HFF-Myc (cell line): Measurements from ENCODE around the gene ACOT8.

Experiments
- DNase-seq: peaks from one replicate; pipeline ENCODE4 v3.0.0-alpha.2; 2011; ENCODE audit warnings: low read depth; ENCODE audit errors: extremely low read depth
- H3K4me3 ChIP-seq: replicated peaks from 2 replicates; pipeline ENCODE4 v1.5.1; 2011; ENCODE audit warnings: low read depth, mild to moderate bottlenecking, control low read depth, low read length
- TF ChIP-seq, protein P1 (sequence below): IDR thresholded peaks from 2 replicates; pipeline ENCODE4 v1.5.1; 2012; ENCODE audit warnings: mild to moderate bottlenecking, low read depth, low read length, control low read depth; ENCODE audit errors: missing control alignments

Gene ACOT8

DNA sequence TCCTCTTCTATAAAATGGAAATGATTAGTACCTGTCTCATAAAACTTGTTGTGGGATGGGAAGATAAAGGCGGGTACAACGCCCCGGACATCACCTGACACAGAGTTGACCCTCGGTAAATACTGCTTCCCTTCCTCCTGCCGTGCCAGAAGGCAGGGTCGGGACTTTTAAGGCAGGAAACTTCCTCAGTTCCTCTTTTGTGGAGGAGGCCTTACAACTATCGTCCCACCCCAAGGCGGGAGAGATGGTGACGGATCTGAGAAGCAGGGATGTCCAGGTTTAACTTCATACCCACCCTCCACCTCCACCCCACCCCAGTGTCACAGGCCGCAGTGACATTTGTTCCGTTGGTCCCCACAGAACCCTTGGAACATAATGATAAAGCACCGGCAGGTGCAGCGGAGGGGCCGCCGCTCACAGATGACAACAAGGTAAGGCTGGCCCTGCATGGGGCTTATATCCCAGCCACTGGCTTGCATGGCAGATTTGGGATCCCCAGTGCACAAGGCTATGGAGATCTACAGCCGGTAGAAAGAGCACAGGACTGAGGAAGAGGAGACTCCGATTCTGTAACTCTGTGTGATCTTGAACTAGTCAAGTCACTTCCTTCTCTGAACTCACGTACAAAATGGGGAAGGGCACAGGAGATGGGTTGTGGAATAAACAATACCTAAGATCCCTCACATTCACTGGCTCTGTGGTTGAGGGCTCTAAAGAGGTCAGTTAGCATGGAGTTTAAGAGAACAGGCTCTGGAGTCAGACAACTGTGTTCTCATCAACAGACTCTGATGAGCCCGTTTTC lies 64.7 kb downstream of the ACOT8 start:
- peak overlapping the region; percentile 96 for H3K4me3 ChIP-seq
- no peak for DNase-seq

More for the DNA sequence above, 64.7 kb downstream of the ACOT8 start:
- TF ChIP-seq, protein P1, sequence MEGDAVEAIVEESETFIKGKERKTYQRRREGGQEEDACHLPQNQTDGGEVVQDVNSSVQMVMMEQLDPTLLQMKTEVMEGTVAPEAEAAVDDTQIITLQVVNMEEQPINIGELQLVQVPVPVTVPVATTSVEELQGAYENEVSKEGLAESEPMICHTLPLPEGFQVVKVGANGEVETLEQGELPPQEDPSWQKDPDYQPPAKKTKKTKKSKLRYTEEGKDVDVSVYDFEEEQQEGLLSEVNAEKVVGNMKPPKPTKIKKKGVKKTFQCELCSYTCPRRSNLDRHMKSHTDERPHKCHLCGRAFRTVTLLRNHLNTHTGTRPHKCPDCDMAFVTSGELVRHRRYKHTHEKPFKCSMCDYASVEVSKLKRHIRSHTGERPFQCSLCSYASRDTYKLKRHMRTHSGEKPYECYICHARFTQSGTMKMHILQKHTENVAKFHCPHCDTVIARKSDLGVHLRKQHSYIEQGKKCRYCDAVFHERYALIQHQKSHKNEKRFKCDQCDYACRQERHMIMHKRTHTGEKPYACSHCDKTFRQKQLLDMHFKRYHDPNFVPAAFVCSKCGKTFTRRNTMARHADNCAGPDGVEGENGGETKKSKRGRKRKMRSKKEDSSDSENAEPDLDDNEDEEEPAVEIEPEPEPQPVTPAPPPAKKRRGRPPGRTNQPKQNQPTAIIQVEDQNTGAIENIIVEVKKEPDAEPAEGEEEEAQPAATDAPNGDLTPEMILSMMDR, result no peak
